Measurements from ENCODE around the gene LMOD3. TPM values are rescaled to one million over a fixed set of nuclear protein-coding genes. Genes with fewer than 3 reads are reported as not detected.

Gene LMOD3
- polyA plus RNA-seq, 1 donor (not counting 4 experiments of a cell fraction or from before 2014, with no cell fraction given) = not detected

GRCh38 chr3:69066121-69066520 lies 56.3 kb downstream of the LMOD3 start:
- no peak for FAIRE-seq
- dilution Hi-C loops (cut with MboI; ENCODE audit: extremely low pct_ligation_motif_present, low sequenced_read_pairs) = no loop called here
- peaks cover 6 to 7% of the 10 kb centered on the region in 2 experiments for H3K36me3 ChIP-seq (ENCODE audit: control insufficient read depth in 2 of 2, extremely low read depth in 1 of 2, insufficient read depth in 2 of 2, low read length in 2 of 2)

GRCh38 chr3:69065318-69065964 lies 57.0 kb downstream of the LMOD3 start:
- no peak overlapping the region for H3K9ac ChIP-seq (ENCODE audit: control insufficient read depth, extremely low read depth, insufficient read depth, low read length)
- no peaks in the 10 kb centered on the region for H4K20me1 ChIP-seq (ENCODE audit: control insufficient read depth, extremely low read depth, insufficient read depth, low read length)
- no peak overlapping the region for H3K4me3 ChIP-seq (ENCODE audit: control insufficient read depth in 2 of 3, extremely low read depth in 1 of 3, insufficient read depth in 2 of 3, low read depth in 1 of 3, low read length in 3 of 3)
- no peak overlapping the region for H3K27ac ChIP-seq (ENCODE audit: control insufficient read depth, insufficient read depth, low read length)
- dilution Hi-C loops (cut with MboI; ENCODE audit: extremely low pct_ligation_motif_present, low sequenced_read_pairs) = no loop called here
- no peaks in the 10 kb centered on the region for H3K4me1 ChIP-seq (ENCODE audit: control insufficient read depth, extremely low read depth, insufficient read depth, low read length)
- no peaks in the 10 kb centered on the region for H3K27me3 ChIP-seq (ENCODE audit: control insufficient read depth, extremely low read depth, insufficient read depth, low read length)
- H3K9me1 ChIP-seq (ENCODE audit: control insufficient read depth, extremely low read depth, insufficient read depth, low read length) = no peaks in the 10 kb centered on the region
- H3K79me2 ChIP-seq (ENCODE audit: control insufficient read depth, insufficient read depth, low read length) = no peaks in the 10 kb centered on the region
- TF ChIP-seq EZH2 (IDR thresholded peaks at IDR 0.05; ENCODE audit: low read length) (no peak), CTCF (optimal IDR thresholded peaks at IDR 0.05 in 1 of 3, IDR thresholded peaks at IDR 0.05 in 1 of 3, conservative IDR thresholded peaks at IDR 0.05 in 1 of 3; ENCODE audit: extremely low read depth in 1 of 3, insufficient read depth in 2 of 3, low read length in 3 of 3) (no peak)
- H3K36me3 ChIP-seq (ENCODE audit: control insufficient read depth in 2 of 2, extremely low read depth in 1 of 2, insufficient read depth in 2 of 2, low read length in 2 of 2) = peaks cover 12 to 13% of the 10 kb centered on the region in 2 experiments
- no peaks in the 10 kb centered on the region for H3K9me3 ChIP-seq (ENCODE audit: control insufficient read depth, low read depth, low read length)
- no peak overlapping the region for H2AFZ ChIP-seq (ENCODE audit: control insufficient read depth, low read length)
- DNase-seq (ENCODE audit: low read depth, low spot score) (no peak), FAIRE-seq (no peak)
- no peak overlapping the region for H3K4me2 ChIP-seq (ENCODE audit: control insufficient read depth, extremely low read depth, insufficient read depth, low read depth, low read length)

More at GRCh38 chr3:69066121-69066520, 56.3 kb downstream of the LMOD3 start:
- no peaks in the 10 kb centered on the region for H3K9me3 ChIP-seq (ENCODE audit: control insufficient read depth, low read depth, low read length)
- H3K79me2 ChIP-seq (ENCODE audit: control insufficient read depth, insufficient read depth, low read length) = no peaks in the 10 kb centered on the region
- no peaks in the 10 kb centered on the region for H3K27me3 ChIP-seq (ENCODE audit: control insufficient read depth, extremely low read depth, insufficient read depth, low read length)
- no peaks in the 10 kb centered on the region for H3K4me1 ChIP-seq (ENCODE audit: control insufficient read depth, extremely low read depth, insufficient read depth, low read length)
- no peaks in the 10 kb centered on the region for H3K9me1 ChIP-seq (ENCODE audit: control insufficient read depth, extremely low read depth, insufficient read depth, low read length)
- H3K27ac ChIP-seq (ENCODE audit: control insufficient read depth, insufficient read depth, low read length) = no peak overlapping the region
- TF ChIP-seq EZH2 (IDR thresholded peaks at IDR 0.05; ENCODE audit: low read length) = no peak
- TF ChIP-seq CTCF (optimal IDR thresholded peaks at IDR 0.05 in 1 of 3, IDR thresholded peaks at IDR 0.05 in 1 of 3, conservative IDR thresholded peaks at IDR 0.05 in 1 of 3; ENCODE audit: extremely low read depth in 1 of 3, insufficient read depth in 2 of 3, low read length in 3 of 3) = no peak
- no peak for DNase-seq (ENCODE audit: low read depth, low spot score)
- H2AFZ ChIP-seq (ENCODE audit: control insufficient read depth, low read length) = no peak overlapping the region
- no peak overlapping the region for H3K9ac ChIP-seq (ENCODE audit: control insufficient read depth, extremely low read depth, insufficient read depth, low read length)
- no peaks in the 10 kb centered on the region for H4K20me1 ChIP-seq (ENCODE audit: control insufficient read depth, extremely low read depth, insufficient read depth, low read length)
- H3K4me3 ChIP-seq (ENCODE audit: control insufficient read depth in 2 of 3, extremely low read depth in 1 of 3, insufficient read depth in 2 of 3, low read depth in 1 of 3, low read length in 3 of 3) = no peak overlapping the region
- H3K4me2 ChIP-seq (ENCODE audit: control insufficient read depth, extremely low read depth, insufficient read depth, low read depth, low read length) = no peak overlapping the region
